H1 (cell line): ENCODE data around the gene MYH11.

Experiments used
- BRCA1 ChIP-seq: IDR thresholded peaks from 2 replicates; pipeline ENCODE4 v1.6.1; 2012; ENCODE audit warnings: low read depth, low read length, improper control_type of control experiment
- CEBPB ChIP-seq: IDR thresholded peaks from 2 replicates; pipeline ENCODE4 v1.6.1; 2012; ENCODE audit warnings: low read depth, low read length
- EZH2 ChIP-seq: fragments of 200-600 bp; sonication (generic); IDR thresholded peaks from 2 replicates; pipeline ENCODE4 v1.7.1; 2012; ENCODE audit warnings: low read depth, mild to moderate bottlenecking, moderate library complexity, low read length, inconsistent platforms; ENCODE audit not compliant: severe bottlenecking
- HDAC6 ChIP-seq: IDR thresholded peaks from one replicate; pipeline ENCODE4 v1.7.1; 2012; ENCODE audit warnings: low read depth, mild to moderate bottlenecking, inconsistent platforms, low read length, moderate library complexity
- JUND ChIP-seq: IDR thresholded peaks from 2 replicates; pipeline ENCODE4 v1.6.1; 2011; ENCODE audit warnings: mild to moderate bottlenecking, improper control_type of control experiment, low read length
- POLR2A ChIP-seq, 2 experiments: IDR thresholded peaks; 1 replicate in 1 of 2; 2 replicates in 1 of 2; pipeline ENCODE4 v1.6.1; 2011; ENCODE audit warnings: low read depth in 2 of 2, low read length in 2 of 2, mild to moderate bottlenecking in 2 of 2; ENCODE audit errors: control extremely low read depth in 1 of 2
- POLR2AphosphoS5 ChIP-seq: IDR thresholded peaks from 2 replicates; pipeline ENCODE4 v1.6.1; 2011; ENCODE audit warnings: low read depth, low read length
- SP2 ChIP-seq: IDR thresholded peaks from 2 replicates; pipeline ENCODE4 v1.6.1; 2012; ENCODE audit warnings: mild to moderate bottlenecking, low read length, inconsistent platforms
- SRF ChIP-seq: IDR thresholded peaks from 2 replicates; pipeline ENCODE4 v1.6.1; 2011; ENCODE audit warnings: mild to moderate bottlenecking, low read depth, low read length, moderate library complexity
- TBP ChIP-seq: IDR thresholded peaks from 2 replicates; pipeline ENCODE4 v1.6.1; 2011; ENCODE audit warnings: low read depth, low read length, improper control_type of control experiment
- TEAD4 ChIP-seq: IDR thresholded peaks from 2 replicates; pipeline ENCODE4 v1.6.1; 2012; ENCODE audit warnings: low read depth, low read length, inconsistent platforms, mixed read lengths
- YY1 ChIP-seq: IDR thresholded peaks from 2 replicates; pipeline ENCODE4 v1.6.1; 2011; ENCODE audit warnings: low read depth, mild to moderate bottlenecking, low read length
- TF ChIP-seq, protein P1 (sequence below), 3 experiments: IDR thresholded peaks; 1 replicate in 2 of 3; 2 replicates in 1 of 3; pipeline versions ENCODE4 v1.5.1 to v1.6.1; 2011; ENCODE audit warnings: low read length in 3 of 3, mild to moderate bottlenecking in 3 of 3, inconsistent platforms in 2 of 3, low read depth in 1 of 3, moderate library complexity in 1 of 3; ENCODE audit not compliant: insufficient read depth in 1 of 3; ENCODE audit errors: control extremely low read depth in 1 of 3

DNA sequence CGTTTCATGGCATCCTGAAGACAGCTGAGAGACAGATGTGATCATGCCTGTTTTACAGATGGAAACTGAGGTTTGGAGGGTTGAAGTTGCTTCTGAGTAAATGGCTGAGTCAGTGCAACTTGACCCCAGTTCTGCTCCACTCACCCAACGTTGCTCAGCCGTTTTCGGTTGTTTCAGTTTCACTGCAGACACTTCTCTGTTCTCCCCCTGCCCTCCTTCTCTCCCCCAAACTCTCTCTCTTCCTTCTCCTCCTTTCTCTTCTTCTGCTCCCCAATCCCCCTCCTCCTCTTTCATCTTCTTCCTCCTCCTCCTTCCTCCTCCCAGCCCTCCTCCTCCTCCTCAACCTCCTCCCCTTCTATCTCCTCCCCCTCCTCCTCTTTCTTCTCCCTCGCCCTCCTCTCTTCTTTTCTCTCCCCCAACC is 41.0 kb upstream of the MYH11 start:
- TF ChIP-seq SRF (no peak), YY1 (no peak), POLR2AphosphoS5 (no peak), POLR2A (IDR thresholded peaks at IDR 0.05; ENCODE audit: control extremely low read depth in 1 of 2, low read depth in 2 of 2, low read length in 2 of 2) (no peak), TEAD4 (no peak), HDAC6 (no peak), SP2 (no peak), BRCA1 (no peak), TBP (no peak), JUND (no peak), CEBPB (no peak), EZH2 (no peak)
- TF ChIP-seq, protein P1, sequence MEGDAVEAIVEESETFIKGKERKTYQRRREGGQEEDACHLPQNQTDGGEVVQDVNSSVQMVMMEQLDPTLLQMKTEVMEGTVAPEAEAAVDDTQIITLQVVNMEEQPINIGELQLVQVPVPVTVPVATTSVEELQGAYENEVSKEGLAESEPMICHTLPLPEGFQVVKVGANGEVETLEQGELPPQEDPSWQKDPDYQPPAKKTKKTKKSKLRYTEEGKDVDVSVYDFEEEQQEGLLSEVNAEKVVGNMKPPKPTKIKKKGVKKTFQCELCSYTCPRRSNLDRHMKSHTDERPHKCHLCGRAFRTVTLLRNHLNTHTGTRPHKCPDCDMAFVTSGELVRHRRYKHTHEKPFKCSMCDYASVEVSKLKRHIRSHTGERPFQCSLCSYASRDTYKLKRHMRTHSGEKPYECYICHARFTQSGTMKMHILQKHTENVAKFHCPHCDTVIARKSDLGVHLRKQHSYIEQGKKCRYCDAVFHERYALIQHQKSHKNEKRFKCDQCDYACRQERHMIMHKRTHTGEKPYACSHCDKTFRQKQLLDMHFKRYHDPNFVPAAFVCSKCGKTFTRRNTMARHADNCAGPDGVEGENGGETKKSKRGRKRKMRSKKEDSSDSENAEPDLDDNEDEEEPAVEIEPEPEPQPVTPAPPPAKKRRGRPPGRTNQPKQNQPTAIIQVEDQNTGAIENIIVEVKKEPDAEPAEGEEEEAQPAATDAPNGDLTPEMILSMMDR (IDR thresholded peaks at IDR 0.05; ENCODE audit: control extremely low read depth in 1 of 3, insufficient read depth in 1 of 3, low read depth in 1 of 3, low read length in 3 of 3), result no peak
